HG02798 (cell line): ENCODE measurements around the gene THAP5.

ENCODE experiments used
- ATAC-seq: cut with Tn5 transposase; IDR thresholded peaks from one replicate; pipeline ENCODE4 v1.9.1; 2021; ENCODE audit warnings: mild to moderate bottlenecking; ENCODE audit not compliant: unreplicated experiment, poor library complexity

Gene THAP5

GRCh38 chr7:108569381-108570145 is at the start of gene THAP5, which contains the start of gene DNAJB9:
THAP5 (minus strand) TSS chr7:108569706; CDS start chr7:108569569, 137 bp downstream.
DNAJB9 (plus strand) TSS chr7:108569874; CDS start chr7:108571727, 1,853 bp downstream.
- peak; percentile 94 for ATAC-seq

- ATAC-seq: no peak
Observed at GRCh38 chr7:108618056-108618455, 48.5 kb upstream of the THAP5 start.

GRCh38 chr7:108614896-108615295 is 45.4 kb upstream of the THAP5 start:
- no peak for ATAC-seq

GRCh38 chr7:108613949-108614381 is 44.5 kb upstream of the THAP5 start:
- ATAC-seq: no peak

- ATAC-seq: peak; percentile 77
Observed at GRCh38 chr7:108613147-108613948, 43.8 kb upstream of the THAP5 start.

GRCh38 chr7:108611268-108611667 is 41.8 kb upstream of the THAP5 start:
- ATAC-seq: no peak

- no peak for ATAC-seq
Observed at GRCh38 chr7:108609643-108610042, 40.1 kb upstream of the THAP5 start.

- ATAC-seq: no peak
Observed at GRCh38 chr7:108605559-108606201, 36.2 kb upstream of the THAP5 start.

GRCh38 chr7:108604307-108605077 is 35.0 kb upstream of the THAP5 start:
- no peak for ATAC-seq

- no peak for ATAC-seq
Observed at GRCh38 chr7:108603656-108604306, 34.3 kb upstream of the THAP5 start.

GRCh38 chr7:108600399-108600798 is 30.9 kb upstream of the THAP5 start:
- ATAC-seq: no peak

GRCh38 chr7:108598914-108599580 is 29.5 kb upstream of the THAP5 start:
- no peak for ATAC-seq

GRCh38 chr7:108598153-108598552 is 28.6 kb upstream of the THAP5 start:
- ATAC-seq: no peak

GRCh38 chr7:108596560-108596959 is 27.1 kb upstream of the THAP5 start:
- ATAC-seq: peak; percentile 81

- no peak for ATAC-seq
Observed at GRCh38 chr7:108592646-108593201, 23.2 kb upstream of the THAP5 start.

GRCh38 chr7:108590606-108591005 is 21.1 kb upstream of the THAP5 start:
- no peak for ATAC-seq

- ATAC-seq: peak; percentile 47
Observed at GRCh38 chr7:108589874-108590273, 20.4 kb upstream of the THAP5 start.

- ATAC-seq: no peak
Observed at GRCh38 chr7:108589199-108589598, 19.7 kb upstream of the THAP5 start.

GRCh38 chr7:108586274-108586710 is 16.8 kb upstream of the THAP5 start:
- ATAC-seq: no peak
